IMR-90 (cell line): ENCODE measurements around the gene SLC38A8. TPM values are rescaled to one million over a fixed set of nuclear protein-coding genes. Genes with fewer than 3 reads are reported as not detected.

ENCODE experiments used
- ATAC-seq: fragments of 200-7000 bp; cut with Tn5 transposase; 2 replicates; pipeline ENCODE4 v1.9.1; 2020; ENCODE audit warnings: low read depth, mild to moderate bottlenecking, moderate library complexity
- BruUV-seq: library from RNA; stranded (reverse); fragments of 400-500 nt; replicated peaks from 2 replicates; lab custom pipeline; 2021; lab: Mats Ljungman, UMichigan
- CTCF ChIA-PET: fragments of 300-600 bp; formaldehyde crosslinking; extraction: SDS; loops from one replicate; lab custom pipeline; 2021; ENCODE audit warnings: antibody characterized with exemption; lab: Yijun Ruan, JAX
- POLR2A ChIA-PET: fragments of 300-600 bp; sonication (Branson Sonifier 250); formaldehyde crosslinking; loops from one replicate; lab custom pipeline; 2022; ENCODE audit warnings: antibody characterized with exemption; ENCODE audit not compliant: unreplicated experiment; lab: Charles Lee
- DNase-seq: peaks from one replicate; pipeline ENCODE4 v3.0.0; 2013
- H2AFZ ChIP-seq: replicated peaks from 2 replicates; pipeline ENCODE3; 2013; ENCODE audit warnings: low read length, mild to moderate bottlenecking; ENCODE audit not compliant: poor library complexity
- H2AK5ac ChIP-seq: 2 replicates; pipeline ENCODE4 v1.6.1; 2013; ENCODE audit warnings: low read depth, low read length, inconsistent platforms
- H2AK9ac ChIP-seq: replicated peaks from 2 replicates; pipeline ENCODE3; 2013; ENCODE audit warnings: mild to moderate bottlenecking, low read depth, low read length, moderate library complexity; ENCODE audit not compliant: poor library complexity
- H2BK120ac ChIP-seq: 2 replicates; pipeline ENCODE4 v1.6.1; 2013; ENCODE audit warnings: low read depth, low read length, inconsistent platforms
- H2BK15ac ChIP-seq: 3 replicates; pipeline ENCODE4 v1.6.1; 2013; ENCODE audit warnings: low read depth, low read length, inconsistent platforms
- H2BK20ac ChIP-seq: 2 replicates; pipeline ENCODE4 v1.6.1; 2013; ENCODE audit warnings: low read depth, mild to moderate bottlenecking, inconsistent platforms, low read length, moderate library complexity
- H2BK5ac ChIP-seq: 2 replicates; pipeline ENCODE4 v1.6.1; 2013; ENCODE audit warnings: mild to moderate bottlenecking, low read depth, low read length, inconsistent platforms; ENCODE audit not compliant: poor library complexity, severe bottlenecking
- H3K14ac ChIP-seq: replicated peaks from 2 replicates; pipeline ENCODE4 v1.6.1; 2013; ENCODE audit warnings: low read depth, low read length, inconsistent platforms
- H3K18ac ChIP-seq: 2 replicates; pipeline ENCODE4 v1.6.1; 2013; ENCODE audit warnings: low read depth, low read length, control low read depth
- H3K23ac ChIP-seq: 2 replicates; pipeline ENCODE4 v1.6.1; 2013; ENCODE audit warnings: low read depth, low read length, inconsistent platforms
- H3K27ac ChIP-seq: 2 replicates; pipeline ENCODE4 v1.5.1; 2013; ENCODE audit warnings: mild to moderate bottlenecking, control low read depth, low read length; ENCODE audit not compliant: insufficient read depth
- H3K27me3 ChIP-seq: 2 replicates; pipeline ENCODE4 v1.6.1; 2013; ENCODE audit warnings: low read length; ENCODE audit not compliant: control insufficient read depth, insufficient read depth
- H3K36me3 ChIP-seq: 2 replicates; pipeline ENCODE4 v1.6.1; 2013; ENCODE audit warnings: low read length, mixed read lengths; ENCODE audit not compliant: control insufficient read depth, insufficient read depth
- H3K4ac ChIP-seq: 2 replicates; pipeline ENCODE4 v1.6.1; 2013; ENCODE audit warnings: low read depth, low read length, inconsistent platforms
- H3K4me1 ChIP-seq: 2 replicates; pipeline ENCODE4 v1.6.1; 2013; ENCODE audit warnings: low read length, mixed read lengths; ENCODE audit not compliant: control insufficient read depth, insufficient read depth
- H3K4me2 ChIP-seq: 2 replicates; pipeline ENCODE4 v1.6.1; 2013; ENCODE audit warnings: low read depth, mild to moderate bottlenecking, control low read depth, low read length, moderate library complexity
- H3K4me3 ChIP-seq: 2 replicates; pipeline ENCODE4 v1.5.1; 2013; ENCODE audit warnings: low read depth, mild to moderate bottlenecking, control low read depth, low read length, moderate library complexity; ENCODE audit not compliant: insufficient read depth
- H3K56ac ChIP-seq: 2 replicates; pipeline ENCODE4 v1.6.1; 2013; ENCODE audit warnings: low read length, inconsistent platforms; ENCODE audit not compliant: insufficient read depth; ENCODE audit errors: extremely low read depth
- H3K79me1 ChIP-seq, 2 experiments: 2 replicates each; pipeline ENCODE4 v1.6.1; 2013; ENCODE audit warnings: low read length in 2 of 2, inconsistent platforms in 1 of 2, low read depth in 1 of 2
- H3K9ac ChIP-seq: 2 replicates; pipeline ENCODE4 v1.6.1; 2013; ENCODE audit warnings: low read depth, low read length, control low read depth
- H3K9me1 ChIP-seq: 2 replicates; pipeline ENCODE4 v1.6.1; 2013; ENCODE audit warnings: low read length, inconsistent platforms; ENCODE audit not compliant: insufficient read depth
- H3K9me3 ChIP-seq: 2 replicates; pipeline ENCODE4 v1.6.1; 2013; ENCODE audit warnings: low read length; ENCODE audit not compliant: control insufficient read depth, insufficient read depth
- H4K20me1 ChIP-seq: 2 replicates; pipeline ENCODE4 v1.6.1; 2013; ENCODE audit warnings: low read length, inconsistent platforms; ENCODE audit not compliant: insufficient read depth
- H4K5ac ChIP-seq: 2 replicates; pipeline ENCODE4 v1.6.1; 2013; ENCODE audit warnings: mild to moderate bottlenecking, low read depth, low read length, control low read depth
- H4K8ac ChIP-seq, 2 experiments: 2 replicates each; pipeline ENCODE4 v1.6.1; 2013; ENCODE audit warnings: low read depth in 2 of 2, low read length in 2 of 2, control low read depth in 1 of 2, inconsistent platforms in 1 of 2
- H4K91ac ChIP-seq: 2 replicates; pipeline ENCODE4 v1.6.1; 2013; ENCODE audit warnings: low read depth, low read length, inconsistent platforms; ENCODE audit not compliant: insufficient read depth
- BHLHE40 ChIP-seq: fragments of 150-350 bp; IDR thresholded peaks from 2 replicates; pipeline ENCODE4 v1.6.1; 2016; ENCODE audit warnings: mild to moderate bottlenecking, low read depth, low read length
- CEBPB ChIP-seq: IDR thresholded peaks from 2 replicates; pipeline ENCODE4 v1.6.1; 2012; ENCODE audit warnings: low read depth, low read length, improper control_type of control experiment
- CHD1 ChIP-seq: IDR thresholded peaks from 2 replicates; pipeline ENCODE4 v1.6.1; 2012; ENCODE audit warnings: low read depth, low read length, improper control_type of control experiment
- FOS ChIP-seq: fragments of 150-350 bp; IDR thresholded peaks from 2 replicates; pipeline ENCODE4 v1.6.1; 2016; ENCODE audit warnings: low read depth, low read length
- MAFK ChIP-seq: IDR thresholded peaks from 2 replicates; pipeline ENCODE4 v1.6.1; 2012; ENCODE audit warnings: low read depth, low read length, improper control_type of control experiment
- MAZ ChIP-seq: IDR thresholded peaks from 2 replicates; pipeline ENCODE4 v1.6.1; 2012; ENCODE audit warnings: low read depth, mild to moderate bottlenecking, low read length, improper control_type of control experiment, moderate library complexity, borderline replicate concordance
- MXI1 ChIP-seq: IDR thresholded peaks from 2 replicates; pipeline ENCODE4 v1.6.1; 2012; ENCODE audit warnings: low read depth, mild to moderate bottlenecking, low read length, moderate library complexity, borderline replicate concordance
- NFE2L2 ChIP-seq: fragments of 150-350 bp; IDR thresholded peaks from 2 replicates; pipeline ENCODE4 v1.6.1; 2016; ENCODE audit warnings: low read depth, mild to moderate bottlenecking, low read length
- POLR2A ChIP-seq: IDR thresholded peaks from 2 replicates; pipeline ENCODE4 v1.6.1; 2012; ENCODE audit warnings: mild to moderate bottlenecking, low read depth, low read length
- RAD21 ChIP-seq: IDR thresholded peaks from 2 replicates; pipeline ENCODE4 v1.6.1; 2012; ENCODE audit warnings: low read length, improper control_type of control experiment
- RCOR1 ChIP-seq: IDR thresholded peaks from 2 replicates; pipeline ENCODE4 v1.6.1; 2012; ENCODE audit warnings: mild to moderate bottlenecking, low read length, improper control_type of control experiment; ENCODE audit not compliant: insufficient replicate concordance
- RFX5 ChIP-seq: IDR thresholded peaks from 2 replicates; pipeline ENCODE4 v1.8.0; 2012; ENCODE audit warnings: low read depth, mild to moderate bottlenecking, low read length, moderate library complexity
- SMC3 ChIP-seq: fragments of 150-350 bp; IDR thresholded peaks from 2 replicates; pipeline ENCODE4 v1.6.1; 2016; ENCODE audit warnings: low read depth, mild to moderate bottlenecking, antibody characterized with exemption, low read length, moderate library complexity
- WGBS, 2 experiments: methylation state at CpG; one replicate each; pipeline versions ENCODE4 v1.1.5 to v1.1.7; 2013; ENCODE audit warnings: missing lambda C conversion rate in 2 of 2; ENCODE audit not compliant: insufficient read length in 1 of 2; ENCODE audit errors: extremely low coverage in 2 of 2; 5-methylcytosine and 5-hydroxymethylcytosine counted together
- dilution Hi-C: fragments of 300-500 bp; cut with HindIII; formaldehyde crosslinking; loops from one replicate; pipeline ENCODE4 v1.14.3; 2018; ENCODE audit warnings: low sequenced_read_pairs; ENCODE audit not compliant: unreplicated experiment
- in situ Hi-C: fragments of 300-500 bp; cut with MboI; formaldehyde crosslinking; loops from 3 replicates; pipeline ENCODE4 v1.14.3; 2019; ENCODE audit warnings: low sequenced_read_pairs, inconsistent platforms, mixed read lengths
- intact Hi-C: fragments of 100-400 bp; cut with micrococcal nuclease; formaldehyde crosslinking; loops from 2 replicates; pipeline ENCODE4 v1.10.0; 2022
- polyA plus RNA-seq, 3 experiments: library from polyadenylated mRNA; depleted of rRNA; stranded (reverse); fragments of >200 nt; gene quantifications; 2 replicates each; pipeline ENCODE4 v1.2.3, GENCODE V29; 2012; ENCODE audit warnings: low replicate concordance in 1 of 3
- total RNA-seq: library from RNA; depleted of rRNA; stranded (reverse); fragments of >200 nt; gene quantifications from 2 replicates; pipeline ENCODE4 v1.2.3, GENCODE V29; 2012
- TF ChIP-seq, protein P1 (sequence below): fragments of 150-350 bp; IDR thresholded peaks from 2 replicates; pipeline ENCODE4 v1.6.1; 2017; ENCODE audit warnings: mild to moderate bottlenecking, antibody characterized with exemption, low read length, low read depth
- TF ChIP-seq, protein P2 (sequence below): conservative IDR thresholded peaks from 2 replicates; pipeline ENCODE4 v1.5.1; 2012; ENCODE audit warnings: mild to moderate bottlenecking, low read depth, low read length, improper control_type of control experiment
- TF ChIP-seq, protein P3 (sequence below): fragments of 150-350 bp; IDR thresholded peaks from 2 replicates; pipeline ENCODE4 v1.6.1; 2016; ENCODE audit warnings: low read depth, mild to moderate bottlenecking, low read length, moderate library complexity, borderline replicate concordance

Gene SLC38A8
- total and polyA plus RNA-seq, 2 of the 4 experiments (the other 2 are of a cell fraction) = not detected

DNA sequence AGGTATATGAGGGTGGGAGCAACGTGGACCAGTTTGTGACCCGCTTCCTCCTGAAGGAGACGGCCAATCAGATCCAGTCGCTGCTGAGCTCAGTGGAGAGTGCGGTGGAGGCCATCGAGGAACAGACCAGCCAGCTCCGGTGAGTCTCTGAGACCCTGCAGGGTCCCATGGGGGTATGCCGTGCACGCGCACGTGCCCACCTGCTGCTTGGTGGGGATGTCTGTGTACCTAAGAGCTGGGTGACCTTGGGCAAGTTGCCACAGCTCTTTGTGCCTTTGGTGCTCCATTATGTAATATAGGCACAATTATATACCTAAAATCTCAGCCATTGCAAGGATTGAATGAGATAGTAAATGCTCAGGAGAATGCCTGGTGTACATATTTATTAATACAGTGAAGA lies 52.1 kb downstream of the SLC38A8 start:
- Histone ChIP-seq H3K4me2 (no peak overlapping the region), H3K9ac (no peak overlapping the region), H2BK120ac (no peak overlapping the region), H2AK9ac (no peak overlapping the region), H3K27me3 (peaks cover 32% of the 10 kb centered on the region), H2AFZ (no peak overlapping the region), H3K23ac (no peak overlapping the region), H2AK5ac (no peak overlapping the region), H3K18ac (no peak overlapping the region), H2BK15ac (no peak overlapping the region), H3K79me1 (no peaks in the 10 kb centered on the region), H4K91ac (no peak overlapping the region), H3K36me3 (no peaks in the 10 kb centered on the region), H4K20me1 (no peaks in the 10 kb centered on the region), H3K4me1 (peaks cover 7% of the 10 kb centered on the region; the same call in 1 of the 2 replicates), H4K5ac (no peak overlapping the region), H3K9me1 (no peaks in the 10 kb centered on the region), H3K4me3 (no peak overlapping the region), H3K4ac (no peak overlapping the region), H3K14ac (no peak overlapping the region), H3K9me3 (no peaks in the 10 kb centered on the region), H3K56ac (no peak overlapping the region), H2BK5ac (no peak overlapping the region), H3K27ac (no peak overlapping the region), H2BK20ac (no peak overlapping the region), H4K8ac (no peak overlapping the region)
- TF ChIP-seq RFX5 (no peak), SMC3 (no peak), CEBPB (no peak), MAFK (no peak), POLR2A (no peak), NFE2L2 (no peak), MXI1 (no peak), RCOR1 (no peak), RAD21 (no peak), MAZ (no peak), BHLHE40 (no peak), FOS (no peak), CHD1 (no peak)
- TF ChIP-seq, protein P1, sequence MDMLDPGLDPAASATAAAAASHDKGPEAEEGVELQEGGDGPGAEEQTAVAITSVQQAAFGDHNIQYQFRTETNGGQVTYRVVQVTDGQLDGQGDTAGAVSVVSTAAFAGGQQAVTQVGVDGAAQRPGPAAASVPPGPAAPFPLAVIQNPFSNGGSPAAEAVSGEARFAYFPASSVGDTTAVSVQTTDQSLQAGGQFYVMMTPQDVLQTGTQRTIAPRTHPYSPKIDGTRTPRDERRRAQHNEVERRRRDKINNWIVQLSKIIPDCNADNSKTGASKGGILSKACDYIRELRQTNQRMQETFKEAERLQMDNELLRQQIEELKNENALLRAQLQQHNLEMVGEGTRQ = no peak
- TF ChIP-seq, protein P2, sequence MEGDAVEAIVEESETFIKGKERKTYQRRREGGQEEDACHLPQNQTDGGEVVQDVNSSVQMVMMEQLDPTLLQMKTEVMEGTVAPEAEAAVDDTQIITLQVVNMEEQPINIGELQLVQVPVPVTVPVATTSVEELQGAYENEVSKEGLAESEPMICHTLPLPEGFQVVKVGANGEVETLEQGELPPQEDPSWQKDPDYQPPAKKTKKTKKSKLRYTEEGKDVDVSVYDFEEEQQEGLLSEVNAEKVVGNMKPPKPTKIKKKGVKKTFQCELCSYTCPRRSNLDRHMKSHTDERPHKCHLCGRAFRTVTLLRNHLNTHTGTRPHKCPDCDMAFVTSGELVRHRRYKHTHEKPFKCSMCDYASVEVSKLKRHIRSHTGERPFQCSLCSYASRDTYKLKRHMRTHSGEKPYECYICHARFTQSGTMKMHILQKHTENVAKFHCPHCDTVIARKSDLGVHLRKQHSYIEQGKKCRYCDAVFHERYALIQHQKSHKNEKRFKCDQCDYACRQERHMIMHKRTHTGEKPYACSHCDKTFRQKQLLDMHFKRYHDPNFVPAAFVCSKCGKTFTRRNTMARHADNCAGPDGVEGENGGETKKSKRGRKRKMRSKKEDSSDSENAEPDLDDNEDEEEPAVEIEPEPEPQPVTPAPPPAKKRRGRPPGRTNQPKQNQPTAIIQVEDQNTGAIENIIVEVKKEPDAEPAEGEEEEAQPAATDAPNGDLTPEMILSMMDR = no peak
- TF ChIP-seq, protein P3, sequence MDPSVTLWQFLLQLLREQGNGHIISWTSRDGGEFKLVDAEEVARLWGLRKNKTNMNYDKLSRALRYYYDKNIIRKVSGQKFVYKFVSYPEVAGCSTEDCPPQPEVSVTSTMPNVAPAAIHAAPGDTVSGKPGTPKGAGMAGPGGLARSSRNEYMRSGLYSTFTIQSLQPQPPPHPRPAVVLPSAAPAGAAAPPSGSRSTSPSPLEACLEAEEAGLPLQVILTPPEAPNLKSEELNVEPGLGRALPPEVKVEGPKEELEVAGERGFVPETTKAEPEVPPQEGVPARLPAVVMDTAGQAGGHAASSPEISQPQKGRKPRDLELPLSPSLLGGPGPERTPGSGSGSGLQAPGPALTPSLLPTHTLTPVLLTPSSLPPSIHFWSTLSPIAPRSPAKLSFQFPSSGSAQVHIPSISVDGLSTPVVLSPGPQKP = no peak
- WGBS, 2 experiments = 100% methylated on average over 1 of the region's 11 CpGs; no CpG with 5 or more reads in 1 of the 2 experiments
- dilution Hi-C loops = no loop called here
- intact Hi-C loops = no loop called here
- ATAC-seq (no peak), DNase-seq (no peak)
- BruUV-seq = no TSS peak
- ChIA-PET CTCF (no interaction called here), POLR2A (no interaction called here)
- in situ Hi-C loops = no loop called here
